ENCODE data around the gene TMEM30A.
A peak's percentile ranks its signal among the peaks of the same experiment; 100 is the strongest.

The TMEM30A gene

GRCh38 chr6:75261299-75261698, 23.3 kb downstream of the TMEM30A start:
- DNase-seq = no peak

GRCh38 chr6:75257343-75258087, 27.1 kb downstream of the TMEM30A start:
- no peak for DNase-seq

- DNase-seq = no peak
Observed at GRCh38 chr6:75250552-75250951, 34.0 kb downstream of the TMEM30A start.

GRCh38 chr6:75249837-75250236, 34.8 kb downstream of the TMEM30A start:
- DNase-seq = no peak

DNA sequence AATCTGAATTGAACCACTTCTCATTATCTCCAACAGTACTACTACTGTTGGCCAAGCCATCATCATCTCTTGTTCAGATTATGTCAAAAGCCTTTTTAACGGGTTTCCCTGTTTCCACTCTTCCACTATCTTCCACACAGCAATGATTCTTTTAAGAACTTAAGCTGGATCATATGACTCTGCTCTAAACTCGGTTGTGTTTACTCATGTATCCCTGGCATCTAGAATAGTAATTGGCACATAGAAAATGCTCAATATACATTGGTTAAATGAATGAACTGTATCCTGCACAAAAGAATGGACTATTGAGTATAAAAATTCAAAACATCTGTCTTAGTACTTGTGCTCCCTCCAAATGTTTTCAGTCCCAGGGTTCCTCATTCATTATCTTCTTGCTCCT, 38.2 kb downstream of the TMEM30A start:
- DNase-seq = no peak

GRCh38 chr6:75244063-75244584, 40.5 kb downstream of the TMEM30A start:
- DNase-seq = no peak

DNA sequence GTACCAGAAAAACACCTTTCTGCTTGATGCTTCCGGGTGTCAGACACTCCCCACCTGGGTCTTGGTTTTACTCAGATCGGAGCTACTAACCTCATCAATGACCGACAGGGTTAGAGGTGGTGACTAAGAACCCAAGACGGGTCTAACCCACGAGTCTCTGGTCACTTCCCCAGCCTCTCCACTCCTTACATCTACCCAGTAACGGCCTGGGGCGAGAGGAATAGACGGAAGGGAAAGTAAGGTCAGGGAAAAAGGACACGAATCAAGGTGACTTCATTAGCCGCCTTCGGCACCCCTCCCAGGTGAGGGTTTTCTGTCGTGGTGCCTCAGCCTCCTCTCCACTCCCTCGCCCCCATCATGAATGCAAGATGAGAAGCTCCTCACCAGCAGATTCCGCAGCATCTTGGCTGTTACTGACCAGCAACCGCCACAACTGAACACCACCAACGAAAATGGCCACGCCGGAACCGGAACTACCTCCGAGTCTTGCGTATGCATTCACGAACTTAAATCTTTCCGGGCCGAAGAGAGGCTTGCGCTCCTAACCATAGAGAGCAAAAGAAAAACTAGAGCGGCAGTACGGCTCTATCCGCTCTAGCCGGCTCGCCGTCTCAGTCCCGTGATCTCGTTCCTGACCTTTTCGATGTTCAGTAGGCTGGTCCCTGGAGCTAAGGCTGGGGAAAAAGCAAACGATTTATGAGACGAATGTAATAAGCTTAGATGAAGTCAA, 41.1 kb downstream of the TMEM30A start, which contains the start of gene COX7A2:
TSS of gene COX7A2 (minus strand) at position 469 of the 730 bp plus-strand sequence. CDS start at position 402, 67 bp downstream.
- peak; percentile 98 for DNase-seq

DNA sequence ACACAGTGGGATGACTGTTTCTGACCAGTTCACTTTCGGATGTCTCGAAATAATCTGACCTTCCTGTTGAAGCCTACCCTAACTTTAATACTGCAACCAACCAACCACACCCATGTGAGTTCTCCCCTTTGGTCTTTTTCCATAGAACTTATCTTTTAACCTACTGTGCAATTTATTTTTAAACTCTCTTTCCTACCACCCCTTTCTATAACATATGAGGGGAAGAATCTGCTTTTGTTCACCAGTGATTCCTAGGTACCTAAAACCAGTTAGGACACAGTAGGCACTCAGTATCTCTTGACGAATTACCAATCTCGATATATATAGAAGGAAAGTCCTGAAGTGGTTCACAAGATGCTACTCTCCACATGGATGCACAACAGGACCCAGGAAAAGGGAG, 48.0 kb downstream of the TMEM30A start:
- DNase-seq = no peak

DNA sequence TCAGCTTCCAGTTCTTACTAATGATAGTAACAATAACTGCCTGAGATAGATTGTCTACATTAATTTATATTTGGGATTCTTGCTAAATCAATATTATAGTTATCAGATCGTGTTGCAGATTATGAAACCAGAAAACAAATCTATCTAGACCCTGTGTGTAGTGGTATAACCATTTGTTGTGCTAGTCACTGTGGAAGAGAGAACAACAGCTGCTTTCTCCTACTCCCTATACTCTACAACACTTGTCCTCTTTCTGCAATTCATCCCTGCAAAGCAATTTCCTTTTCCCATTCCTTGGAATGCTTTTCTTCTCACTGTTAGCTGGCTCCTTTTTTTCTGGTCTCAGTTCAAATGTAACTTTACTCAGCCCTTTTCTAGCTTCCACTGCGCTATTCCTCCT, 49.3 kb downstream of the TMEM30A start:
- DNase-seq = no peak

GRCh38 chr6:75234126-75234865, 50.3 kb downstream of the TMEM30A start:
- DNase-seq = no peak

- DNase-seq = no peak
Observed at GRCh38 chr6:75233092-75233615, 51.4 kb downstream of the TMEM30A start.

DNA sequence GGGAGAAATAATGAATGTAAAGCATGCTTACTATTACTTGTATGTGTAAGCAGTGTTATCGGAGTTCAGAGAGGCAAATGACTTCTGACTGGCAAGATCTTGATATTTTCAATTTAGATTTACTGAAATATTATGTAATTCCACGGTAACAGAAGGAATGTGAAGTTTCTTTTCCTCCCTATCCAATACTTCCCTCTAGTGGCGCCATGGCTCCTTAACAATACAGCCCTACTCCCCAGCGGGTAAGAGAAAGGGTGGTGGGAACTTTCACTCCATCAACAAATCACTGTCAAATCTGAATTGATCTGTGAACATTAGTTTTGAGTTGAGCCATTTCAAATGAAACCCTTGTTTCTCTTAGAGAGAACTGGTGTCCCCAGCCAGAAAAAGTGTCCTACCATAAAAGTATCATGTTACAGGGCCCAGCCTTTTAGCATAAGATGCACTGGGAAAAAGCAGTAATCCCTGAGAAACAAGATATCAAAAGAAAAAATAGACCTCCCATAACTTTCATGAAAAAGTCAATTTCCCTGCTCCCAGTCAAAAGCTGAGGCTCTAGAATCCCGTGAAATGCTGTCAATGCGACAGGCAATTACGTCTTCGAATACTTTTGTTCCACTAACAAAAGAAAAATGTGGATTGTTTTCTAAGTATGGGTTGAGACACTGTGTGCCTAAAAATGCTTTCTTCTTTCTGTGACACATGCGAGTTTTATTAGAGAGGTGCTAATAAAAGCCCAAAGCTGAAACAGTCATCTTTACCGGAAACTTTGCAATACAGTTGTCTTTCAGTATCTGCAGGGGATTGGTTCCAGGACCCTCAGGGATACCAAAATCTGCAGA, 53.9 kb downstream of the TMEM30A start:
- DNase-seq = no peak

DNA sequence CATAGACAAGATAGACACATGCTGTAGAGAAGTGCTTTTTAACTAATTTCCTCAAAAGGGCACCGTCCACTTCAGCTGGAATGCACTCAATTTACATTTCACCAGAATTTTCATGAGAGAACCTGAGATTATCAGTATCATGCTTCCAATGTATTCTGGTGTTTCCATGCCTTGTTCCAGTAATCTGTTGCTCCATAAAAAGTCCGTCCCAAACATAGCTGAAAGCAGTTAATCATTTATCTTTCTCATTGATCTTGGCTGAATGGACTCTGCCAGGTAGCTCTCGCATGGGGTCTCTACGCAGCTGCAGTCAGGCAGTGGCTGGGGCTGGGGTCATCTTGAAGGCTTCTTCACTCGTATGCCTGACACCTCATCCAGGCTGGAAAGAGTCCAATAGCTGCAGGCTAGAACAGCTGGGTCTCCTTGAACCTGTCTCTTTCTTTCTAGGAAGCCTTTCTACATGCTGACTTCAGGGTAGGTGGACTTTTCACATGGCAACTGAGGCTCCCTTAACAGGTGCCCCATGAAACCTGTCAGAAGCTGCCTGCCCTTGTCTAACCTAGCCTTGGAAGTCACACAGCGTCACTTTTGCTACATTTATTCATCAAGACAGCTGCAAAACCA, 60.2 kb downstream of the TMEM30A start:
- DNase-seq = no peak

DNA sequence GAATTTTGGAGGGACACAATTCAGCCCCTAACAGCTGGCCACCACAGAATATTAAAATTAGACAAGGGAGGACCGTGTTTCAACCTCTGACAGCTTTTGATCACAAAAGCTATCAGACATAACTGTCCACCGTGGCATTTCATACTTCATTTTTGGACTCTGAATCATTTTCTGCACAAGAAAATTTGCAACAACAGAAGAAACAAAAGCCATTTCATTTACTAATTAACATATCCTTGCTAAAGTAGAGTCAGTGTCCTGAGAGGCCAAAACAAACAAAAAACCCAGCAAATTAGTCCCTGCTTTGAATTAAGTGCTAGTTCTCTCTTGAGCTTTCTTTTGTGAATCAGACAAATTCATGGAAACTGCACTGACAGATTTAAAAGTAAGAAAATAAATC, 61.2 kb downstream of the TMEM30A start:
- DNase-seq = no peak

DNA sequence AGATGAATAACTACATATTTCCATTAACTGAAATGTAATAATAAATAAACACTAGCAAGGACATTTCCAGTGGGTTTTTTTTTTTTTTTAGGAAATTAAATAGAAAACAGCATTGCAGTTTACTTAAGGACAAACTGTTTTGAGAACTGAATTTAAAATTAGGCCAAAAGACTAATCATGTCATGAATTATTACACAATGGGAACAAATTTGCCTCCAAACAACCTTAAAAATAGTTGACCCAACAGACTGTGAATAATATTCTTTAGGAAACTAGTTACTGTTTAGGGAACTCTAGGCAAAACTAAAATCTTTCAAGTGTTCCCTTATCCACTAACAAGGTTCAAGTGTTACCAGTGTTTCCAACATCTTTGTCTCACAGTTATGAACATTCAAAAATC, 62.3 kb downstream of the TMEM30A start:
- DNase-seq = no peak

DNA sequence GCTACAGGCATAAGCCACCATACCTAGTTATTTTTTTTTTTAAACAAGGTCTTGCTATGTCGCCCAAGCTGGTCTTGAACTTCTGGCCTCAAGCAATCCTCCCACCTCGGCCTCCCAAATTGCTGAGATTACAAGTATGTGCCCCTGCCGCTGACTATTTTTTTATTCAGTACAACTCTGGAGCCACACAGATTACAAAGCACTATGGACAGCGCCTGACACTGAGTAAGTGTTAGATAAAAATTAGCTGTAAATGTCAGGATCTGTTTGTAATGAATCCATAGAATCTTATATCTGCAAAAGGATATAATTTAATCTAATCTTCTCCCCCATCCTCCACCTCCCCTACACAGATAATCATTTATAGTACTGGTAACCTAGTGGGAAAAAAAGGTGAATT, 63.5 kb downstream of the TMEM30A start:
- no peak for DNase-seq

- DNase-seq = no peak
Observed at GRCh38 chr6:75220357-75220756, 64.2 kb downstream of the TMEM30A start.

- DNase-seq = no peak
Observed at GRCh38 chr6:75219263-75219662, 65.3 kb downstream of the TMEM30A start.

- no peak for DNase-seq
Observed at GRCh38 chr6:75217193-75217592, 67.4 kb downstream of the TMEM30A start.

DNA sequence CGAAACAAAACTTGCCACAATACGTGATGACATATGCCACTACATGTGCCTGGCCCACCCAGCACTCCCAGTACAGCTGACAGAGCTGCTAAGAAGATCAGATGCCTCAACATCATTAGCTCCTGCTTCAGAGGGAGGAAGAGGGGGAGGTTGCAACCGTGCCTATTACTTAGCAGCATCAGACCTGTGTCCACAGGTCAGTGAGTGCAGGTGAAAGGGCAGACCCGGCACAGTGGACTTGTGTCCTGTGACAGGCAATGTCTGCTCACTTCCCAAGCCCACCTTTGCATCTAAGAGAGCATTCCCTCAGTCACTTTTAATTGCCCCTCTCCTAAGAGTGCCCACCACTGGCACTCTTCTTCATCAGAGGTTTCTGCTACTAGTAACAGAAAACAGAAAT, 69.3 kb downstream of the TMEM30A start:
- no peak for DNase-seq

DNA sequence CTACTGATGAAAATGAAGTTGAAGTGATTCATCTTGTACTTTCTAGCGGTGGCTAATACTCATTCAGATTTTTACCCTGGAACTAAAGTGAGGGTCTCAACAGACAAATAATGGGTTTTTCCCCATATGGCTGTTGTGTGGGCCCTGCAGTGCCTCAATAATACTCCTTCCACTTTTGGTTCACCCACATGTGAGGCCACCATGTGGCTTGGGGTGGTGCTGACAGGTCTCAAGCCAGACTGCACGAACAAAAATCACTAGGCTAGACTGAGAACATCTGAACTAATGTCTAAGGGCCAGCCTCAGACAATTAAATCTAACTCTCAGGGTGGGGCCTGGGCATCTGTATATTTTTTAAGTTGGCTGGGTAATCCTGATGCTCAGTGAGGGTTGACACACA, 70.9 kb downstream of the TMEM30A start:
- no peak for DNase-seq

DNA sequence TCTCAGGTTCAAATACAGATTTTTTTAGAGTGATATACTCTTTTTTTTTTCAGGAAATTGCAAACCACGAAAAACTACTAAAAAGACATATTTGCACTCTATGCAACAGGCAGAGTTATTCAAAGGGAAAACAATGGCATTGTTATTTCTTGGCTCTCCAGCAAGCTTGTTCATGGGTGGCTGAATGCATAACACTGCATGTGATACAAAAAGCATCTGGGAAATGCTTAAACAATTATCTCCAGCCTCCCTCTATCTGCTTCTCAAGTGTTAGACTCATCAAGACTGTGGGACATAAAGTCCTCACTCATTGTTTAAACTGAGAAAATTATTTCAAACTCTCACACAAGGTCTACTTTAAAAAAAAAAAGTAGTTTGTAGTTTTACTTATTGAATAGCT, 71.5 kb downstream of the TMEM30A start:
- no peak for DNase-seq
